ENCODE data around the gene TAS2R31.

TAS2R31 gene

DNA sequence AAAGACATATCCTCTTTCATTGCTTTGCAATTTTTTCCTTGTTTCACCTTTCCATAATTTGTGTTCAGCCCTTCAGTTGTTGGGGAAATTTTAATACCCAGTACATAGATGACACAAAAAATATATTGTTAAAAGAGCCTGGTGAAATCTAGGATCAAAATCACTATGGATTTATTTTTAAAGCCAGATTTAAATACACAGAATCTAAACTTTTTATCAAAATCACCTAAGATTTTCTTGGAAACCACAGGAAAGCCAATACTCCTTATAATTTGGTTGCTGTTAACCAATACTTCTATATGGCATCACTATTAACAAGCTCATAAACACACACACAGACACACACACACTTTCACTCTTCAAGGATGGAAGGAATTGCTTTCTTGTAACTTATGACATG, 33.0 kb downstream of the TAS2R31 start, which contains the start of gene TAS2R20:
Gene TAS2R20, minus strand, starts transcription at position 101 of the 400 bp plus-strand sequence. CDS start 429 bp downstream, outside the sequence.
- FAIRE-seq = no peak

DNA sequence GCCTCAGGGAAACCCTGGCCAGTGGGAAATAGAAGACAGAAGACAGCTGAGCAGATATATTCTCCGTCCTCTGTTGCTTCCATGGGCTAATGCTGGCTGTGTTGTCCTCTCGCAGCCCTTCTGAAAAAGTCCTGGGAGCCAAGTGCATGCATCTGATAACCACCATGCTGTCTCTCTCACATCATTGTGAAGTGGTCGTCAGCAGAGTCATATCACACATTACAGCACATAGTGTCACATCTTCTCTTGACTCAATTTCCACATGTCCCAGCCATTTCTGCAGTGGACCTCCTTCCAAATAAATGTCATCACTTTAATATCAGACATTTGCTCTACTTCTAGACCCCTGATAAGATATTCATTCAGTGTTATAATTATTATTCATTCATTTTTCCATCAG, 36.9 kb downstream of the TAS2R31 start:
- FAIRE-seq = no peak

DNA sequence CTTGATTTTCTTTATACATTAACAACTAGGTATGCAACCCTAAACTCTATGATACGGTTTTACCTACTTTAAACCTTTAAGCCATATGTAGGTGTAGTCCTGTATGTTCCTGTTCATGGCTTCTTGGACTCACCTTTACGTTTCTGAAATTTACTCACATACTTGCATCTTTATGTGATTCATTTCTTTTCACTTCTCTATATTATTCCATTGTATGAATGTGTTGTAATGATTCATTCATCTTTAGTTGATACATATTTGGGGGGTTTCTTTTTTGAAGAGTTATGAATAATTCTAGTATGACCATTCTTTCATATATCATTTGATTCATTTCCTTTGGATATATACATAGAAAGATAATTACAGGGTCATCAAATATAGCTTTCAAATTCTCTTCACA, 42.1 kb downstream of the TAS2R31 start:
- FAIRE-seq = no peak

DNA sequence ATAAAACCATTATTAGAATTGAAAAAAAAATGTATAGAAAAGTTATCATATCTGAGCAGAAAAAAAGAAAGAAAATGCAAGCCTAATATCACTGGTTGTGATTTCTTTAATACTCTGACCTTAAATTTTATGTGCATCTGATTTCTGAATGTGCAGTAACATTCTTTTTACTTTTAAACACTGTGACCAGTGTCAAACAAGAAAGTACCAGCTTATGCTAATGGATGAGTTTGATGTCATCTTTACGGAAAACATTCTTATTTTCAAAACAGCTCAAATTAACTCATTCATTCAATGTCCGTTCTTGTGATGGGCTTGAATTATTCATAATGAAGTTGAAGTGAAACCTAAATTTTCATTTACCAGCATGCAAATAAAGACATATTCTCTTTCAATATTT, 44.4 kb downstream of the TAS2R31 start, which contains the start of gene TAS2R50:
Gene TAS2R50, minus strand, starts transcription at position 101 of the 400 bp plus-strand sequence. Its CDS starts 52 bp downstream, at position 49.
- no peak for FAIRE-seq

DNA sequence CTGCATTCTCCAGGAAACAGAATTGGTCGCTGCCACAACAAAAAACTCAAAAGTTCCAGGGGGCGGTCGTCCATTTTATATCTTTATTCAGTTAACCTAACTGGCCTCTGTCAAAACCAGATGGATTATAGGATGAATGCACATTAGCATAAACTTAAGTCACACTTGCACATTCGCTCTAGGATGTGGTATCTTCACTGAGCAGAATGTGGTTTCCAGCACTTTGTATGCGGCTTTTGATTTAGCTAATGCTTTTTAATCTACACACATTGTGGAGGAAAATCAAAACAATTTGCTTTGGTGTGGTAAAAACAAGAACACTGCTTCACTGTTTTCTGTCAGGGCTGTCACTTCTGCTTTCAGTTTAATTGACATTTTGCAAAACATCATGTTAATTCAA, 49.0 kb downstream of the TAS2R31 start:
- no peak for FAIRE-seq
